Stimulated activated effector memory CD8-positive, alpha-beta T cell treated with anti-CD3 and anti-CD28 coated beads, Interleukin-12 subunit alpha, Interleukin-12 subunit beta, amount 100 ng/mL, for 72 hours (primary cell): Measurements from ENCODE around the gene CACNA2D3.

Source experiments
- ATAC-seq: fragments of 150-1000 bp; cut with Tn5 transposase; 2 replicates; pipeline ENCODE4 v1.10.0; 2021
- DNase-seq, 2 donors: peaks; one replicate each; pipeline ENCODE4 v3.0.0; 2021 to 2022; ENCODE audit warnings: low spot score in 2 of 2
- H3K27ac Mint-ChIP-seq: one replicate; pipeline ENCODE4 v1.8.0; 2022; ENCODE audit warnings: mild to moderate bottlenecking, mixed read lengths
- H3K36me3 Mint-ChIP-seq: one replicate; pipeline ENCODE4 v1.8.0; 2022; ENCODE audit warnings: mild to moderate bottlenecking, mixed read lengths
- H3K4me1 Mint-ChIP-seq: one replicate; pipeline ENCODE4 v1.8.0; 2022; ENCODE audit warnings: mixed read lengths
- H3K4me3 Mint-ChIP-seq: one replicate; pipeline ENCODE4 v1.8.0; 2022; ENCODE audit warnings: mild to moderate bottlenecking, mixed read lengths
- H3K9me3 Mint-ChIP-seq: one replicate; pipeline ENCODE4 v1.8.0; 2022; ENCODE audit warnings: mixed read lengths

CACNA2D3 gene

GRCh38 chr3:54755756-54756155 is 633.4 kb downstream of the CACNA2D3 start:
- Mint-ChIP-seq H3K4me3 (no peak overlapping the region), H3K36me3 (no peaks in the 10 kb centered on the region), H3K9me3 (peaks cover 5% of the 10 kb centered on the region), H3K27ac (no peak overlapping the region), H3K4me1 (no peaks in the 10 kb centered on the region)
- ATAC-seq (no peak), DNase-seq (no peak)

GRCh38 chr3:54756330-54756731 is 634.0 kb downstream of the CACNA2D3 start:
- Mint-ChIP-seq H3K9me3 (peaks cover 5% of the 10 kb centered on the region), H3K4me3 (no peak overlapping the region), H3K4me1 (no peaks in the 10 kb centered on the region), H3K27ac (no peak overlapping the region), H3K36me3 (no peaks in the 10 kb centered on the region)
- no peak for ATAC-seq
- no peak for DNase-seq

DNA sequence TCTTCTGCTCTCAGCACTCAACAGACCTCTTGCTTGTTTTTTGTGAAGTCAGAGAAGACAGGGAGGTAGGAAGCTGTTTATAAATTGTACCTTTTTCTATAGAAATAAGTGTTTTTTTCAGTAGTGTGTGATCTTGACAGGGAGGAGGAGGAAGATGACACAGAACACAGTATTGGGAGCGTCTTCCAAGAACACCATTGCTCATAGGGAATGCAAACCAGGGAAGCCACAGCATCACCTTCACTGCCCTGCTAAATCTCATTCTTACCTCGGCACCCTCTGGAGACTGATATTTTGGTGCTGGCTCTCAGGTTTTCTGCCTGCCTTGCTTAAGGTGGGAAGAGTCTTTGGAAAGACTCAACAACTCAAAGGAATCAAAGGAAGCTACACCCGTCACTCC is 636.1 kb downstream of the CACNA2D3 start:
- DNase-seq (no peak), ATAC-seq (no peak)
- Mint-ChIP-seq H3K9me3 (peaks cover 5% of the 10 kb centered on the region), H3K36me3 (no peaks in the 10 kb centered on the region), H3K27ac (no peak overlapping the region), H3K4me3 (no peak overlapping the region), H3K4me1 (no peaks in the 10 kb centered on the region)

- Mint-ChIP-seq H3K9me3 (peaks cover 5% of the 10 kb centered on the region), H3K27ac (no peak overlapping the region), H3K36me3 (no peaks in the 10 kb centered on the region), H3K4me3 (no peak overlapping the region), H3K4me1 (no peaks in the 10 kb centered on the region)
- no peak for ATAC-seq
- DNase-seq, result no peak
Measured at GRCh38 chr3:54759166-54759565, 636.8 kb downstream of the CACNA2D3 start.

- Mint-ChIP-seq H3K27ac (no peak overlapping the region), H3K4me1 (no peaks in the 10 kb centered on the region), H3K9me3 (peaks cover 5% of the 10 kb centered on the region), H3K4me3 (no peak overlapping the region), H3K36me3 (no peaks in the 10 kb centered on the region)
- no peak for DNase-seq
- no peak for ATAC-seq
Measured at GRCh38 chr3:54760201-54760600, 637.8 kb downstream of the CACNA2D3 start.

- H3K9me3 Mint-ChIP-seq, result peaks cover 5% of the 10 kb centered on the region
- H3K27ac Mint-ChIP-seq, result no peak overlapping the region
- no peaks in the 10 kb centered on the region for H3K36me3 Mint-ChIP-seq
- H3K4me1 Mint-ChIP-seq, result no peaks in the 10 kb centered on the region
- no peak for ATAC-seq
- H3K4me3 Mint-ChIP-seq, result no peak overlapping the region
- no peak for DNase-seq
Measured at GRCh38 chr3:54761637-54762036, 639.3 kb downstream of the CACNA2D3 start.

GRCh38 chr3:54764911-54765310 is 642.6 kb downstream of the CACNA2D3 start:
- DNase-seq (no peak), ATAC-seq (no peak)
- H3K4me1 Mint-ChIP-seq, result no peaks in the 10 kb centered on the region
- no peaks in the 10 kb centered on the region for H3K36me3 Mint-ChIP-seq
- peaks cover 5% of the 10 kb centered on the region for H3K9me3 Mint-ChIP-seq
- H3K27ac Mint-ChIP-seq, result no peak overlapping the region
- H3K4me3 Mint-ChIP-seq, result no peak overlapping the region

DNA sequence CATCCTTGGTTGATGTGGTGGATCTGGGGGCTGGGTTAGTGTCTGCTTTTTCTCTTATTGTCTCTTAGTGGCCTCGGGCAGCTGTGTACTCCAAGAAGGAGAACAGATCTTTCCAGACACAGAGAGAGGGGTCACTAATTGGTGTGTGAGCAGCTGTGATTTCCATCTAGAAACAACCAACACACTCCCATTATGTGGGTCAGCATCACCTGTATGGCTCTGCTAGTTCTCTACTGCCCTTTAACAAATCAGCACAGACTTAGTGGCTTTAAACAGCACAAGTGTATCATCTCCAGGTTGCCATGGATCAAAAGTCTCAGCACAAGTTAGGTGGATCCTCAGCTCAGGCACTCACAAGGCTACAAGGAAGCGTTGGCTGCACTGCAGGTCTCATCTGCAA is 648.7 kb downstream of the CACNA2D3 start:
- Mint-ChIP-seq H3K4me3 (no peak overlapping the region), H3K36me3 (no peaks in the 10 kb centered on the region), H3K4me1 (no peaks in the 10 kb centered on the region), H3K9me3 (no peaks in the 10 kb centered on the region), H3K27ac (no peak overlapping the region)
- ATAC-seq (no peak), DNase-seq (no peak)

DNA sequence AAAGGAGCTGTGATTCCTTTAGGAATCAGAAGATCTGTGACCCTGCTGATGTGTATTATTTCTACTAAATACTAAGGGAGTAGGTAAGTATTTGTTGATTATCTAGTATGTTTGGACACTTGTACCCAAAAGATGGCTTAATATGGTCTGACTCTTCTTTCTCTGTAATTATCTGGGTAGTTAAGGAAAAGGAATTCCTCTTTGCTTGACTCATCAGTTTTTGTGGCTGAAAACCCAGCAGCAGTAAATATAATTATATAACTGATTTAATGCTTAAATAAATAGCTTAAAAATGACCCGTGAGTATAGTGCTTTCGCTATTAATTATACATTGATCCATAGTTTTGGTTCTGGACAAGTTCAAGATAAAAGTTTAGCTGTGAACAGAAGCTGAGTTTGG is 649.7 kb downstream of the CACNA2D3 start:
- Mint-ChIP-seq H3K9me3 (no peaks in the 10 kb centered on the region), H3K4me1 (no peaks in the 10 kb centered on the region), H3K36me3 (no peaks in the 10 kb centered on the region), H3K4me3 (no peak overlapping the region), H3K27ac (no peak overlapping the region)
- DNase-seq (no peak), ATAC-seq (no peak)

GRCh38 chr3:54772746-54773145 is 650.4 kb downstream of the CACNA2D3 start:
- ATAC-seq (no peak), DNase-seq (no peak)
- H3K36me3 Mint-ChIP-seq, result no peaks in the 10 kb centered on the region
- H3K4me3 Mint-ChIP-seq, result no peak overlapping the region
- no peaks in the 10 kb centered on the region for H3K4me1 Mint-ChIP-seq
- no peaks in the 10 kb centered on the region for H3K9me3 Mint-ChIP-seq
- H3K27ac Mint-ChIP-seq, result no peak overlapping the region

- Mint-ChIP-seq H3K36me3 (no peaks in the 10 kb centered on the region), H3K9me3 (no peaks in the 10 kb centered on the region), H3K4me1 (no peaks in the 10 kb centered on the region), H3K27ac (no peak overlapping the region), H3K4me3 (no peak overlapping the region)
- DNase-seq, result no peak
- ATAC-seq, result no peak
Measured at GRCh38 chr3:54773271-54773670, 650.9 kb downstream of the CACNA2D3 start.

DNA sequence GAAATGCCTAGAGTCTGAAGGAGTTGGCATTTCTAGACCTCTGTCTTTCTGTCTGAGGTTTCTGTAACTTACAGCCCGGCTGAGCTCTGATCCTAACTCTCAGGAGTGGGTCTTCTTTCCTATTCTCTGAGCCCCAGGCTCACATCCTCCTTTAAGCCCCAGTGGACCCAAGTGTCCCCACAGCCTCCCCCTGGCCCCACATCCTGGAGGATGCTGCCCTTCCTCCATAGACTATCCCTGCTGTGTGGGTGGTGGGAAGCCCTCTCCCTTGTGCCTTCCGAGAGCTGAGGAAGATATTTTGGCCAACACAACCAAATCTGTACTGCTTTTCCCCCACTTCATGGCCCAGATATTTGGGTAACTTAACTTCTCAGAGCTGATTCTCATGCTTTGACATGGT is 654.2 kb downstream of the CACNA2D3 start:
- H3K4me1 Mint-ChIP-seq, result no peaks in the 10 kb centered on the region
- no peak overlapping the region for H3K4me3 Mint-ChIP-seq
- DNase-seq, result no peak
- H3K36me3 Mint-ChIP-seq, result no peaks in the 10 kb centered on the region
- H3K9me3 Mint-ChIP-seq, result peaks cover 3% of the 10 kb centered on the region
- H3K27ac Mint-ChIP-seq, result no peak overlapping the region
- no peak for ATAC-seq

- Mint-ChIP-seq H3K36me3 (no peaks in the 10 kb centered on the region), H3K4me1 (no peaks in the 10 kb centered on the region), H3K9me3 (peaks cover 3% of the 10 kb centered on the region), H3K4me3 (no peak overlapping the region), H3K27ac (no peak overlapping the region)
- no peak for ATAC-seq
- no peak for DNase-seq
Measured at GRCh38 chr3:54777141-54777540, 654.8 kb downstream of the CACNA2D3 start.

DNA sequence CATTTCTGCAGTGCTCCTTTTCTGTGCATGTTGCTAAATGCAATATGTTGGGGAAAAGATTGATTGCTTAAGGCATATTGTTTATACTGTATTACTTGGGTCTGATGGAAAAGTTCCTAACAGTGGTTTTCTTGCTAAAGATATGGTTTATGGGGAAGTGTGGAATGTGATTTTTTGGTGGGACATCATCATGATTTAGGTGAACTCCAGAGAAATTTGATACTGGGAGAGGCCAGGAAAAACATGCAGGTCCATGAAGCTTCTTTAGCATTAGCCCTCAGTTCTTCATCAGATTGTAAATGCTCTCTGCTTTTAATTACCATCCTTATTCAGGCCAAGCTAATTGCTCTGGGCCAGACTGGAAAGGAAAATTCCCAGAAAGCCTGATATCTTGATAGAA is 658.0 kb downstream of the CACNA2D3 start:
- ATAC-seq (no peak), DNase-seq (no peak)
- Mint-ChIP-seq H3K27ac (no peak overlapping the region), H3K36me3 (no peaks in the 10 kb centered on the region), H3K4me1 (no peaks in the 10 kb centered on the region), H3K4me3 (no peak overlapping the region), H3K9me3 (peaks cover 3% of the 10 kb centered on the region)

DNA sequence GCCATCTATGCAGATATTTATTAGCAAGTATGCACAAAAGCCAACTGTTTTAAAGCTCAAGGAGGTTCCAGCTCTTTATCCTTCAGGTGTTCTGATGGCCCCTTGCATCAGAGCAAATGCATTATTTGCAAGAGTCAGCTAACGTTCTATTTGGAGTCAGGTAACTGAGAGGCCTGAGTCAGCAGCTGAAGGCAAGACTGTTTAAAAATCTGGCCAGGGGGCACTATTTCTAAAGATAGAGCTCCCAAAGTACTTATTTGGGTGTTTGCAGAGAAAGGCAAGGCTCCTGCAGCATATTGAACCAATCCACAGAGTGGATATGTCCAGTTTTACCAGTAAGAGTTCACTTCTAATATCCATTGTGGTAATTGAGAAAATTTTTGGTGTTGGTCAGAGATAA is 659.4 kb downstream of the CACNA2D3 start:
- Mint-ChIP-seq H3K4me1 (no peaks in the 10 kb centered on the region), H3K36me3 (no peaks in the 10 kb centered on the region), H3K27ac (no peak overlapping the region), H3K9me3 (peaks cover 6% of the 10 kb centered on the region), H3K4me3 (no peak overlapping the region)
- no peak for ATAC-seq
- no peak for DNase-seq

DNA sequence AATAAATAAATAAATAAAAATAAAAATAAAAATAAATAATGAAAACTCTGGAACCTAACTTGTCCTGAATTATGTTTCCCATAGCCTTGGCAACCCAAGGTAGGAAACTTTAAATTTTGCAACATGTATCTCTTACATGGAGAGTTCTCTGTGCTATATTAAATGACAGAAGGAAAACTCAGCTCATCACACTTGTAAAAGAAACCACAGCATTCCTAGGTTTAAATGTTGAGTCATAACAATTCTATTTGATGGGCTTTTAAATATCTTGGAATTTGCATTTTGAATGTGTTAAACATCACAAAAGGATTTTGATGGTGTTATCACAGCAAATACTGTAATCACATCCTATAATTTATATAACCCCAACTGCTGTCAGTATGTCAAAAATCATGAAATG is 661.3 kb downstream of the CACNA2D3 start:
- Mint-ChIP-seq H3K4me3 (no peak overlapping the region), H3K9me3 (peaks cover 6% of the 10 kb centered on the region), H3K27ac (no peak overlapping the region), H3K4me1 (no peaks in the 10 kb centered on the region), H3K36me3 (no peaks in the 10 kb centered on the region)
- ATAC-seq (no peak), DNase-seq (no peak)

DNA sequence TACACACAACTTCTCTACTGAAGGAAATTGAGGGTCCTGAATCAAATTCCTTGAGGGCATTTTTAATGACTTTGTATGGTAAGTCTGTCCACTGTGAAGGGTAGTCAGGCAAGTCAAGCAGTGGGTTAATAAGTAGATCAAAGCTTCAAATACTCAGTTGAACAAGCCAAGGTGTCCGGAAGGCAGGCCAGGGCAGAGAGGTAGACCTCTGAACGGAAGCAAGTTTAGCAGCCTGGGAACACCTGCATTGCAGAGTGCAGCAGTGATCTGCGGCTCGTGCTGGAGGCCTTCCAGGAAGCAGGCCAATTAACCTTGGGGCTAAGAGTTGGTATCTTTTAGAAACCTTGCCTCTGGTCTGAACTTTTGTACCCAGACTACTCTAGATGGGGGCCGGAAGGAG is 661.7 kb downstream of the CACNA2D3 start:
- Mint-ChIP-seq H3K4me1 (no peaks in the 10 kb centered on the region), H3K27ac (no peak overlapping the region), H3K9me3 (peaks cover 6% of the 10 kb centered on the region), H3K4me3 (no peak overlapping the region), H3K36me3 (no peaks in the 10 kb centered on the region)
- ATAC-seq (no peak), DNase-seq (no peak)
